GM08714 (cell line): Measurements from ENCODE around the gene PTPRN2.

Source experiments
- H3K4me3 ChIP-seq: fragments of 200-500 bp; sonication (Bioruptor generic); 2 replicates; pipeline ENCODE4 v1.5.1; 2014; ENCODE audit warnings: mild to moderate bottlenecking, low read length, inconsistent platforms
- ZNF274 ChIP-seq: IDR thresholded peaks from 2 replicates; pipeline ENCODE4 v1.6.1; 2012; ENCODE audit warnings: mild to moderate bottlenecking, low read depth, low read length

Gene PTPRN2

GRCh38 chr7:158083526-158084310, 503.9 kb downstream of the PTPRN2 start:
- TF ChIP-seq ZNF274 = no peak
- H3K4me3 ChIP-seq = no peak overlapping the region

GRCh38 chr7:158082761-158083160, 504.9 kb downstream of the PTPRN2 start:
- TF ChIP-seq ZNF274 = no peak
- no peak overlapping the region for H3K4me3 ChIP-seq

GRCh38 chr7:158080899-158081445, 506.7 kb downstream of the PTPRN2 start:
- no peak overlapping the region for H3K4me3 ChIP-seq
- TF ChIP-seq ZNF274 = no peak

GRCh38 chr7:158077934-158078910, 509.4 kb downstream of the PTPRN2 start:
- no peak for TF ChIP-seq ZNF274
- no peak overlapping the region for H3K4me3 ChIP-seq

GRCh38 chr7:158077151-158077840, 510.3 kb downstream of the PTPRN2 start:
- no peak overlapping the region for H3K4me3 ChIP-seq
- no peak for TF ChIP-seq ZNF274

- H3K4me3 ChIP-seq = no peak overlapping the region
- TF ChIP-seq ZNF274 = no peak
These were observed 511.0 kb downstream of the PTPRN2 start for GRCh38 chr7:158076656-158077055.

DNA sequence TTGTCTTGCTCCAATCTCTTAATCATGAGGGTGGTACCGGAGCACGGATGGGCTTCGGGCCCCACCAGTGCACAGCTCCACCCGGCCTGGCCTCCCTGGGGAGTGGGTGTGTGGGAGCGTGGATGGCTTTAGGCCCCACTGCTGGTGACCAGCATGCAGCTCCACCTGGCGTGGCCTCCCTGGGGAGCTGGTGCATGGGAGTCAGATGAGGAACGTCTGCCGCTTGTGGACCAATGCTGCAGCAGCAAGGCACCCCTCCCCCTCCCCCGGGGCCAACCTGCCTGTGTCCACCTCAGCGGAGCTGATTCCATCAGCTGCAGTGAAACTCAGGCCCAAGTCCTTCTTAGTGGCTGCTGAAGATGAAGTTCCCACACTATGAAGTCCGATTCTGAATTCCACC, 511.4 kb downstream of the PTPRN2 start:
- TF ChIP-seq ZNF274 = no peak

DNA sequence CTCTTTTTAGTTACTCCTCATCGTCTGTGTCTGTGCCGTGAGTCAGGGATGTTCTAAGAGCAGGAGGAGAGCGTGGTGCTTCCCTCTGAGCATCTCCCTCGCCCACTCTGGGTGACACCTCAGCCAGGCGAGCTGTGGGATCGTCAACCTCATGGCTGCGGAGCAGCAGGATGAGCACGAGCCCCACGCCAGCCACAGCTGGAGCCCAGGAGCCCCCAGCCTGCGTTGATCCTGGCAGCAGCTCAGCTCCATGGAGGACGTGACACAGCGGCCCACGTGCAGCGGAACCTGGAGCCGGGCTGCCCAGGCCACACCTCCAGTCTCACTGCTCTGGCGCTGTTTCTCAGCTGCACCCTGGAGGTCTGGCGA, 512.0 kb downstream of the PTPRN2 start:
- H3K4me3 ChIP-seq = no peak overlapping the region
- no peak for TF ChIP-seq ZNF274

More for the DNA sequence above, 511.4 kb downstream of the PTPRN2 start:
- H3K4me3 ChIP-seq = no peak overlapping the region

DNA sequence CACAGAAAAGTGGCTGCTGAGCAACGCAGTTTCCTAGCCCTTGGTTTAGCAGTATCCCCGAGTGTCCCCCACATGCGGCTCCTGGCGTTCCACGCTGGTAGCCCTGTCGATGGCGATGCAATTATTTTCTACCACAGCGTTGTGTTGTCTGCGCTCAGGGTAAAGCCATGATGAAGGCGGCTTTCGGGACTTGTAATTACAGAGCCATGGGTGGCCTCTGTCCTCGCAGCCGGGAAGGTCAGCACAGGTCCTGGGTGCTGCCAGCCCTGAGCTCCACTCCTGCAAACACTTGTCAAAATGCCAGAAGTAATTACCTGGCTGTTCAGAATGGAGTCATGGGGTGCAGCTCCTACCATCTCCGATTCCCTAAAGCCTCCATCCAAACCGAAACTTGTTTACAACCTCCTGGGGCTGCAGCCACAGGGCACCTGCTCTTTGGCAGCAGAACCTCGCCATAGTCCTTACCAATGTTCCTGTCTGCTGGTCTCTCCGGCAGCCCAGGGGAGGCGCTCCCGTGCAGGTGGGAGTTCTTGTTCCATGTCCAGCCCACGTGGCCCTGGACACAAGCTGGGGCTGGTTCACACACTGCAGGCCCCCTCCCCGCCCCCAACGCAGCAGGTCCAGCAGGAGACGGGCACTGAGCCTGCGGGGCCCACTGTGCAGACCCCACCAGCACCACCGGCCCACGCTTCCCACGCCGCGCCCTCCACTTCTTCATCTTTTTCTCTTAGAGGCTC, 512.6 kb downstream of the PTPRN2 start:
- no peak for TF ChIP-seq ZNF274
- H3K4me3 ChIP-seq = no peak overlapping the region

- no peak for TF ChIP-seq ZNF274
- H3K4me3 ChIP-seq = no peak overlapping the region
These were observed 513.5 kb downstream of the PTPRN2 start for GRCh38 chr7:158073845-158074840.

DNA sequence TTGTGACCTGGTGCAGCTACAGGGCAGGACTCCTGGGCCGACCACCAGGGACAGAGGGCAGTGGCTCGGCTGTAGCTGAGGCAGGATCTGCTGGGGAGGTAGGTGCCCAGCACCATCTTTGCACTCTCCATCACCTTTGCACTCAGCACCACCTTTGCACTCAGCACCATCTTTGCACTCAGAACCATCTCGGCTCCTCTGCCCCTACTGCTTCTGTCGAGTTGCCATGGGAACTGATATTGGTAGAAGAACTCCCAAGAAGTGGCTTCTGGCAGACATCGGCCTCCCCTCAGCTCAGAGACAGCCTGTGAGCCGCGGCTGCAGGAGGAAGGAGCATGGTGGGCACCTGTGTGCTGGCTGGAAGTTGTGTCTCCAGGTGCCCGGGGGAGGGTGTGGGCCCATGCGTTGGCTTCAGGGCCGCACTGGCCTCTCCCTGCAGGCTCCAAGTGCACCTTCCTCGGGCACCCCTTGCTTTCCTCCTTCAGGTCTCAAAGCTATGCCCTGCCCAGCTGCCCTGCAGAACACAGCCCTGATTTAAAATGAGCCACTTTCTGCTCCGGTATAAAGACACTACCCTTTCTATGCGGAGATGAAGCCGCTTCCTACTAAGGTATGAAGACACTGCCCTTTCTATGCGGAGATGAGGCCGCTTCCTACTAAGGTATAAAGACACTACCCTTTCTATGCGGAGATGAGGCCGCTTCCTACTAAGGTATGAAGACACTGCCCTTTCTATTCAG, 514.5 kb downstream of the PTPRN2 start:
- H3K4me3 ChIP-seq = no peak overlapping the region
- TF ChIP-seq ZNF274 = no peak
